Gastroesophageal sphincter (tissue), 4 donors: ENCODE measurements around the gene SLC25A38. TPM values are rescaled to one million over a fixed set of nuclear protein-coding genes. Genes with fewer than 3 reads are reported as not detected.

Experiments
- ATAC-seq: fragments of 150-250 bp; one replicate; pipeline ENCODE4 v1.9.1; 2016; ENCODE audit warnings: mild to moderate bottlenecking, moderate library complexity
- H3K27ac ChIP-seq, 4 donors: fragments of 200-600 bp; sonication (generic) in 3 of 4; 1 replicate in 3 of 4; 2 replicates in 1 of 4; pipeline ENCODE4 v1.5.1; 2016 to 2019
- H3K27me3 ChIP-seq: fragments of 200-600 bp; sonication (generic); one replicate; pipeline ENCODE4 v1.5.1; 2019
- H3K36me3 ChIP-seq, 2 donors: fragments of 200-600 bp; sonication (generic); one replicate each; pipeline ENCODE4 v1.5.1; 2019; ENCODE audit warnings: control low read depth in 1 of 2
- H3K4me1 ChIP-seq, 3 donors: fragments of 200-600 bp; sonication (generic); 1 replicate in 2 of 3; 2 replicates in 1 of 3; pipeline ENCODE4 v1.5.1; 2016 to 2019; ENCODE audit warnings: control low read depth in 2 of 3
- H3K4me3 ChIP-seq, 2 donors: fragments of 200-600 bp; sonication (generic); one replicate each; pipeline ENCODE4 v1.5.1; 2019; ENCODE audit warnings: mild to moderate bottlenecking in 1 of 2, moderate library complexity in 1 of 2
- H3K9me3 ChIP-seq, 3 donors: fragments of 200-600 bp; sonication (generic); one replicate each; pipeline ENCODE4 v1.5.1; 2017 to 2019; ENCODE audit warnings: control low read depth in 2 of 3
- EP300 ChIP-seq: sonication (generic); formaldehyde crosslinking; IDR thresholded peaks from one replicate; pipeline ENCODE4 v1.6.1; 2017; ENCODE audit warnings: antibody characterized with exemption, mild to moderate bottlenecking
- POLR2A ChIP-seq, 2 donors: fragments of 450-650 bp; IDR thresholded peaks; one replicate each; pipeline ENCODE4 v1.6.1; 2017; ENCODE audit warnings: antibody characterized with exemption in 2 of 2, mild to moderate bottlenecking in 2 of 2, moderate library complexity in 1 of 2
- POLR2AphosphoS5 ChIP-seq: sonication (generic); formaldehyde crosslinking; IDR thresholded peaks from one replicate; pipeline ENCODE4 v1.6.1; 2017; ENCODE audit warnings: antibody characterized with exemption
- WGBS, 2 donors: methylation state at CpG; one replicate each; pipeline ENCODE4 v1.1.5; 2018; ENCODE audit warnings: low coverage in 1 of 2; 5-methylcytosine and 5-hydroxymethylcytosine counted together
- total RNA-seq, 4 donors: library from RNA; depleted of rRNA; stranded (reverse); fragments of >200 nt; gene quantifications; one replicate each; pipeline ENCODE4 v1.1.0, GENCODE V29; 2016
- TF ChIP-seq, protein P1 (sequence below), 4 experiments: fragments of 200-600 bp in 2 of 4; fragments of 450-650 bp in 2 of 4; sonication (generic) in 1 of 4; IDR thresholded peaks; one replicate each; pipeline ENCODE4 v1.5.1; 2017 to 2019; ENCODE audit warnings: antibody characterized with exemption in 4 of 4, mild to moderate bottlenecking in 2 of 4, moderate library complexity in 2 of 4

Gene SLC25A38
- total RNA-seq, 4 donors from 2014 or later: 24.9 to 44.8 (median 28.5) TPM

- Histone ChIP-seq H3K36me3 (no peaks in the 10 kb centered on the region), H3K4me3 (no peak overlapping the region), H3K9me3 (no peaks in the 10 kb centered on the region), H3K27me3 (no peaks in the 10 kb centered on the region), H3K27ac (no peak overlapping the region), H3K4me1 (peaks cover 0 to 8% (median 0%) of the 10 kb centered on the region in 3 donors)
- 25 to 40% methylated on average over 2 to 4 of the region's 4 CpGs for WGBS, 2 donors
- TF ChIP-seq, protein P1, sequence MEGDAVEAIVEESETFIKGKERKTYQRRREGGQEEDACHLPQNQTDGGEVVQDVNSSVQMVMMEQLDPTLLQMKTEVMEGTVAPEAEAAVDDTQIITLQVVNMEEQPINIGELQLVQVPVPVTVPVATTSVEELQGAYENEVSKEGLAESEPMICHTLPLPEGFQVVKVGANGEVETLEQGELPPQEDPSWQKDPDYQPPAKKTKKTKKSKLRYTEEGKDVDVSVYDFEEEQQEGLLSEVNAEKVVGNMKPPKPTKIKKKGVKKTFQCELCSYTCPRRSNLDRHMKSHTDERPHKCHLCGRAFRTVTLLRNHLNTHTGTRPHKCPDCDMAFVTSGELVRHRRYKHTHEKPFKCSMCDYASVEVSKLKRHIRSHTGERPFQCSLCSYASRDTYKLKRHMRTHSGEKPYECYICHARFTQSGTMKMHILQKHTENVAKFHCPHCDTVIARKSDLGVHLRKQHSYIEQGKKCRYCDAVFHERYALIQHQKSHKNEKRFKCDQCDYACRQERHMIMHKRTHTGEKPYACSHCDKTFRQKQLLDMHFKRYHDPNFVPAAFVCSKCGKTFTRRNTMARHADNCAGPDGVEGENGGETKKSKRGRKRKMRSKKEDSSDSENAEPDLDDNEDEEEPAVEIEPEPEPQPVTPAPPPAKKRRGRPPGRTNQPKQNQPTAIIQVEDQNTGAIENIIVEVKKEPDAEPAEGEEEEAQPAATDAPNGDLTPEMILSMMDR (IDR thresholded peaks at IDR 0.05): peak in 2 of 4 experiments; percentile 8 to 39
- no peak for TF ChIP-seq POLR2AphosphoS5
- no peak for TF ChIP-seq EP300
- TF ChIP-seq POLR2A (IDR thresholded peaks at IDR 0.05): no peak
- ATAC-seq: no peak
These were observed 5.1 kb upstream of the SLC25A38 start for GRCh38 chr3:39378088-39378487.

- H3K4me3 ChIP-seq: no peak overlapping the region
- no peak overlapping the region for H3K27ac ChIP-seq
- ATAC-seq: no peak
- TF ChIP-seq POLR2A (IDR thresholded peaks at IDR 0.05) (no peak), EP300 (no peak), POLR2AphosphoS5 (no peak)
- TF ChIP-seq, protein P1 (IDR thresholded peaks at IDR 0.05): no peak
- no peaks in the 10 kb centered on the region for H3K27me3 ChIP-seq
- no peaks in the 10 kb centered on the region for H3K36me3 ChIP-seq
- no peaks in the 10 kb centered on the region for H3K9me3 ChIP-seq
- peaks cover 0 to 8% (median 0%) of the 10 kb centered on the region in 3 donors for H3K4me1 ChIP-seq
- WGBS, 2 donors: 89 to 95% methylated on average over 8 to 9 of the region's 10 CpGs
These were observed 4.0 kb upstream of the SLC25A38 start for GRCh38 chr3:39378957-39379777.

DNA sequence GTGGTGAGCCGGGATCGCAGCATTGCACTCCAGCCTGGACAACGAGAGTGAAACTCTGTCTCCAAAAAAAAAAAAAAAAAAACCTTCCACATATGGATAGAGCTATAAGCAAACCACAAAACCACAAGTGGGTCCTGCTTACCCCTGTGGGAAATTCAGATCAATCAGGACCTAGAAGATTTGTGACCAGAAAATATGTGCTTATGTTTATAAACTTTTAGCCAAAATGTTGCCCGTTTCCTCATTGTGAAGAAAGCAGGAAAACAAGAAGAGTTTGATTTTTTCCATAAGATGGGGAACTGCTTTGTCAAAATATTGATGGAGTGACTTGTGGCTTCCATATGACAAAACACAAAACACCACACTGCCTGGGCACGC lies 3.4 kb upstream of the SLC25A38 start:
- ATAC-seq: no peak
- Histone ChIP-seq H3K4me1 (peaks cover 0 to 13% (median 1%) of the 10 kb centered on the region in 3 donors), H3K27ac (no peak overlapping the region), H3K9me3 (no peaks in the 10 kb centered on the region), H3K36me3 (no peaks in the 10 kb centered on the region), H3K4me3 (no peak overlapping the region), H3K27me3 (no peaks in the 10 kb centered on the region)
- no peak for TF ChIP-seq EP300
- TF ChIP-seq, protein P1 (IDR thresholded peaks at IDR 0.05): no peak
- no peak for TF ChIP-seq POLR2A (IDR thresholded peaks at IDR 0.05)
- TF ChIP-seq POLR2AphosphoS5: no peak
- WGBS, 2 donors: 91 to 100% methylated on average over 2 to 5 of the region's 5 CpGs

DNA sequence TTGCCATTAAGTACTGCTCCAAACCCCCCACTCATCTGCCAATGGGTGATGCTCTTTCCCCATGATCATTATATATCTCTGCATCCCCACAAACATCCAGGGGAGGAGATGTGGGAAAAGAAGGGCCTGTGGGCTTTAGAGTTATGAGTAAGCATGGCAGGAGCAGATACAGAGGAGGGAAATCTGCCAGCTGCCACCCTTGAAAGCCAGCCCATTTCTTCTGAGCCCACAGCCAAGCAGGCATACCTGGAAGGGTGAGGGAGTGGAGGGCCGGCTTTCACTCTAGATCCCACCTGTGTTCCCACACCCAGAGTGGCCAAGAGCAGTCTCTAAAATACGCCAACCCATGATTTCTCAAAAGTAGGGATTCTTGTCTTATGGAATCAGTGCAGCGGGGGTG lies 1.7 kb upstream of the SLC25A38 start:
- Histone ChIP-seq H3K9me3 (no peaks in the 10 kb centered on the region), H3K4me3 (no peak overlapping the region), H3K4me1 (peaks cover 0 to 29% (median 10%) of the 10 kb centered on the region in 3 donors), H3K27me3 (no peaks in the 10 kb centered on the region), H3K36me3 (no peaks in the 10 kb centered on the region), H3K27ac (no peak overlapping the region)
- no peak for ATAC-seq
- TF ChIP-seq POLR2AphosphoS5: no peak
- TF ChIP-seq, protein P1 (IDR thresholded peaks at IDR 0.05): no peak
- no peak for TF ChIP-seq EP300
- no peak for TF ChIP-seq POLR2A (IDR thresholded peaks at IDR 0.05)
- 91% methylated on average over 3 of the region's 3 CpGs; no CpG with 5 or more reads in 1 of the 2 donors for WGBS, 2 donors
